Retina (tissue), 1 donor: Measurements from ENCODE around the gene BMPER.

Source experiments
- DNase-seq: peaks from one replicate; pipeline ENCODE4 v3.0.0-alpha.2; 2016

The BMPER gene

GRCh38 chr7:34104992-34105391 lies 199.7 kb downstream of the BMPER start:
- DNase-seq: no peak

- no peak for DNase-seq
These were observed 201.9 kb downstream of the BMPER start for GRCh38 chr7:34107276-34107675.

GRCh38 chr7:34108165-34108564 lies 202.8 kb downstream of the BMPER start:
- DNase-seq: no peak

- DNase-seq: no peak
These were observed 204.8 kb downstream of the BMPER start for GRCh38 chr7:34109936-34110780.

GRCh38 chr7:34111031-34111430 lies 205.7 kb downstream of the BMPER start:
- DNase-seq: no peak

- no peak for DNase-seq
These were observed 210.2 kb downstream of the BMPER start for GRCh38 chr7:34115503-34115902.

- no peak for DNase-seq
These were observed 212.2 kb downstream of the BMPER start for GRCh38 chr7:34117573-34117972.

GRCh38 chr7:34121366-34121765 lies 216.0 kb downstream of the BMPER start:
- no peak for DNase-seq

- no peak for DNase-seq
These were observed 218.0 kb downstream of the BMPER start for GRCh38 chr7:34123316-34123715.

GRCh38 chr7:34124765-34125164 lies 219.4 kb downstream of the BMPER start:
- no peak for DNase-seq

GRCh38 chr7:34128762-34129161 lies 223.4 kb downstream of the BMPER start:
- DNase-seq: no peak

GRCh38 chr7:34130558-34131295 lies 225.4 kb downstream of the BMPER start:
- no peak for DNase-seq

- no peak for DNase-seq
These were observed 226.0 kb downstream of the BMPER start for GRCh38 chr7:34131371-34131770.

GRCh38 chr7:34133356-34133982 lies 228.1 kb downstream of the BMPER start:
- DNase-seq: no peak

- DNase-seq: peak; percentile 75
These were observed 228.8 kb downstream of the BMPER start for GRCh38 chr7:34133983-34134782.

GRCh38 chr7:34135924-34136323 lies 230.6 kb downstream of the BMPER start:
- no peak for DNase-seq

GRCh38 chr7:34136698-34137097 lies 231.4 kb downstream of the BMPER start:
- DNase-seq: no peak

- no peak for DNase-seq
These were observed 231.8 kb downstream of the BMPER start for GRCh38 chr7:34137176-34137575.

GRCh38 chr7:34138483-34138882 lies 233.1 kb downstream of the BMPER start:
- DNase-seq: no peak

GRCh38 chr7:34139086-34139485 lies 233.7 kb downstream of the BMPER start:
- no peak for DNase-seq

- DNase-seq: no peak
These were observed 234.7 kb downstream of the BMPER start for GRCh38 chr7:34140066-34140465.

GRCh38 chr7:34143402-34143801 lies 238.1 kb downstream of the BMPER start:
- no peak for DNase-seq

GRCh38 chr7:34145603-34146002 lies 240.3 kb downstream of the BMPER start:
- DNase-seq: no peak
